Peyer's patch (tissue), 4 donors: ENCODE data around the gene FAM187B.

ENCODE experiments used
- POLR2A ChIP-seq, 2 donors: fragments of 450-650 bp; IDR thresholded peaks; one replicate each; pipeline ENCODE4 v1.5.1; 2017; ENCODE audit warnings: antibody characterized with exemption in 2 of 2, mild to moderate bottlenecking in 2 of 2, moderate library complexity in 2 of 2
- TF ChIP-seq, protein P1 (sequence below), 6 experiments: fragments of 450-650 bp in 4 of 6; fragments of 200-600 bp in 2 of 6; sonication (generic) in 1 of 6; IDR thresholded peaks; one replicate each; pipeline ENCODE4 v1.5.1; 2017 to 2019; ENCODE audit warnings: antibody characterized with exemption in 6 of 6, mild to moderate bottlenecking in 3 of 6, moderate library complexity in 1 of 6

DNA sequence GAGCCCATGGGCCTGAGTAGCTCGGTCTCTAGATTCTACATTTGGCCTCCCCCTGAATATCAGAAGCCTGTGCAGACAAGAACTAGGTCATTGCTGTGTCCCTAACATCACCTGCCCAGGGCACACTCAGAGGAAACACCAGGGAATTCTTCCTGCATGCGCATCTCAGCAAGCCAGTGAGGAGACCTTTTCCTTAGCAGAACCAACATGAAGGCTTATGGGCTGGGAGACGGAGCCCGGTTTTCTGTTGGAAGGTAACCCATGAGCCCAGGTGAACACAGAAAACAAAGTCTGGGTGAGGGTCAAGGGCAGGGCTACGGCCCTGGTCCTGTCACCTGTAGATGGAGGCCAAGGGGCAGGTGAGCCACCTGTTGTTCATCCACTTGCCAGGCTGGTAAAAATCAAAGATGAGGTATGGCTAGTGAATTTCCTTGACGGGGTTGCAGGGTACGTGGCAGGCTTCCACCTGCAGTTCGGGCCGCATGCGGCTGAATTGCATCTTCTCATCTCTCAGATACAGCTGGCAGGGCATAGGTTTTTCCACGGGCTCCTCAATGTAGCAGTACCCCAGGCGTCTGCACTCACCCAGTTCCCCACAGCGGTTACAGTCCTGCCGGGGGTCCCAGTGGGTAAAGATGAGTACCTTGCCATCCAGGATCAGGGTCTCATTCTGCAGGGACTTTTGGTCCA is 3.6 kb upstream of the FAM187B start:
- TF ChIP-seq, protein P1, sequence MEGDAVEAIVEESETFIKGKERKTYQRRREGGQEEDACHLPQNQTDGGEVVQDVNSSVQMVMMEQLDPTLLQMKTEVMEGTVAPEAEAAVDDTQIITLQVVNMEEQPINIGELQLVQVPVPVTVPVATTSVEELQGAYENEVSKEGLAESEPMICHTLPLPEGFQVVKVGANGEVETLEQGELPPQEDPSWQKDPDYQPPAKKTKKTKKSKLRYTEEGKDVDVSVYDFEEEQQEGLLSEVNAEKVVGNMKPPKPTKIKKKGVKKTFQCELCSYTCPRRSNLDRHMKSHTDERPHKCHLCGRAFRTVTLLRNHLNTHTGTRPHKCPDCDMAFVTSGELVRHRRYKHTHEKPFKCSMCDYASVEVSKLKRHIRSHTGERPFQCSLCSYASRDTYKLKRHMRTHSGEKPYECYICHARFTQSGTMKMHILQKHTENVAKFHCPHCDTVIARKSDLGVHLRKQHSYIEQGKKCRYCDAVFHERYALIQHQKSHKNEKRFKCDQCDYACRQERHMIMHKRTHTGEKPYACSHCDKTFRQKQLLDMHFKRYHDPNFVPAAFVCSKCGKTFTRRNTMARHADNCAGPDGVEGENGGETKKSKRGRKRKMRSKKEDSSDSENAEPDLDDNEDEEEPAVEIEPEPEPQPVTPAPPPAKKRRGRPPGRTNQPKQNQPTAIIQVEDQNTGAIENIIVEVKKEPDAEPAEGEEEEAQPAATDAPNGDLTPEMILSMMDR (IDR thresholded peaks at IDR 0.05) = no peak
- TF ChIP-seq POLR2A (IDR thresholded peaks at IDR 0.05) = no peak
